Epidermal melanocyte (primary cell): ENCODE measurements around the gene SMIM36.
"Not testable (repeated sequence)": the region's sequence is repeated elsewhere in the genome, so short reads cannot be mapped to it uniquely, and the experiment has no call there.

Source experiments
- DNase-seq: peaks from one replicate; pipeline ENCODE4 v3.0.0; 2011; ENCODE audit warnings: low spot score; ENCODE audit not compliant: insufficient read length

The SMIM36 gene

DNA sequence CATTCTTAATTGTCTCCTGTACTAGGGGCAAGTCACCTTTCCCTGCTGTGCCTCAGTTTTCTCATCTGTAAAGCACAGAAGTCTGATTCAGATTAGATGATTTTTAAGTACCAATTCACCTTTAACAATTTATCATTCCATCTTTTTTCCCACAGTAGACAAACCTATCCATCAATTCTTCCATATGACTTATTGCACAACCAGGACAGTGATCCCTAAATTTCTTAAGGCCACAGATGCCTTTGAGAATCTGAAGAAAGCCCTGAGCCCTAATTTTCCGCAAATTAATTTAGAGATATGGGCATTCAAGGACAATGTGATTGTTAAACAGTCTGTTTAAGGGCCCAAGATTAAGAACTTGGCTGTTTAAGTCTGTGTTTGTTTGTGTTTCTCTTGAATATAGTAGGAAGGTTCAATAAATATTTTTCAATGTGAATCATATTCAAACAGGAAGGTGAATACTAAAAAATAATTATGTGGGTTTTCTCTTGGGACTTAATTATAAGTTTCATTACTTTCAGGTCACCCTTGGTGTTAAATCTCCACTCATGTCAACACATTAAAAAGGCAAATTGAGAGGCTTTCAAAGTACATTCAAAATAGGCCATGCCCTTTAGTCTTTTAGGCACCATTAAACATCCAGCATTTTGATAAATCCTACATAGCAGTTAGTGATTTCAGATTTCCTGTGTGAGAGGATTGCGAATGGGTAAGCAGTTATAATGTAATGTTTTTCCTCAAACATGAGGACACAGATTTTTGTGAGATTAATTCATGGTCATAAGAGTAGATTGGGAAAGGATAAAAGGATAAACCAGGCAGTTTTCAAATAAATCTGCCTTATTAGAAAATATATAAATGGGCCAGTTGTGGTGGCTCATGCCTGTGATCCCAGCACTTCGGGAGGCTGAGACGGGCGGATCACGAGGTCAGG is 54.7 kb downstream of the SMIM36 start:
- no peak for DNase-seq

DNA sequence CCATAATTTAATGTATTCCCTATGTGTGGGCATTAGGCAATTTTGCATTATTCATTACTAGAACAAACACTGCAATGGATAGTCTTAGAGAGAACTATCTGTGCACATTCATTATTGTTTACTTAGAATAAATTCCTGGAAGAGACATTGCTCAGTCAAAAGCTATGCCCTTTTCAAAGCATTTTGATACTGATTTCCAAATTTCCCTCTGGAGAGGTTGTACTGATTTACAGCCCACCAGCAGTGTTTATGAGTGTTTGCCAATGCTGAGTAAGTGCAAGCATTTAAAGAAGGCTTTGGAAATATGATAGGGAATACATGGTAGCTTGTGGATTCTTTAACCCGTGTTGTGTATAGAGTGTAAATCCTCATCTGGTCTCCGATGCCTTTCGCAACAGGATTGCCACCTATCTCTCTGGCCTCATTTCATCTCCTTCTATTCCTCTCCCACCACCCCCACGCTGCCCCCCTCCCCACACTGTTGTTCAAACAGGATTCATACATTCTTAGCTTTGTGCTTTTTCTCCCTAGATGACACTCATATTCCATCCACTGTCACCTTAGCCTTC is 56.3 kb downstream of the SMIM36 start:
- DNase-seq, result no peak

DNA sequence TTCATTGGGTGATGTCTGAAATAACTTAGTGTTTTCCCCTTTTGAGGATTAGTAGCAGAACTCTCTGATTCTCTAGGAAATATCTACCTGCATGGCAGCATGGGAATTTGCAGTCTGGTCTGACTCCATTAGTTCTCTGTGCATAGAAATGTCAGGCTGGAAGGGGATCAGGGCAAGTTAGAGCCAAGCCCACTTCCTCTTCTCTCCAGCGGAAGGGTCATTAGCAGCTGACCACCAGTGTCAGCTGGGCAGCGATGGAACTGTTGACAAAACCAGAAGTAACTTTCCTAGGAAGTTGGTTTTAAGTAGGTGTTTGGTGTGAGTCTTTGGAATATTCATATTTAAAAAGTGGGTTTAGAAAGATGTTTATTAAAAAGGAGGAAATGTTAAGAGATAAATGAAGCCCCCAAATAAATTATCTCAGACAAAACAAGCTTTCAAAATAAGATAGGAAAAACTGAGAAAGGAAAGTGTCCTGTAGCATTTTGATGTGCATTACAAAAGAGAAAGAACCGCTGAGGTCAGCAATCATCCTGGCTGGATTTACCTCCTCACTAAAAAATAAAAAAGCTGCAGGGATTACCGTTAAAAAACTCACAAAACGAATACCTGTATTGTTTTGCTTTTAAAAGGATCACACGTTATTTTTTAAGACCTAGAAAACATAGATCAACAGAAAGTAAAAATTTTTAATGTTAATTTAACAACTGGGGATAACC is 57.3 kb downstream of the SMIM36 start:
- no peak for DNase-seq

DNA sequence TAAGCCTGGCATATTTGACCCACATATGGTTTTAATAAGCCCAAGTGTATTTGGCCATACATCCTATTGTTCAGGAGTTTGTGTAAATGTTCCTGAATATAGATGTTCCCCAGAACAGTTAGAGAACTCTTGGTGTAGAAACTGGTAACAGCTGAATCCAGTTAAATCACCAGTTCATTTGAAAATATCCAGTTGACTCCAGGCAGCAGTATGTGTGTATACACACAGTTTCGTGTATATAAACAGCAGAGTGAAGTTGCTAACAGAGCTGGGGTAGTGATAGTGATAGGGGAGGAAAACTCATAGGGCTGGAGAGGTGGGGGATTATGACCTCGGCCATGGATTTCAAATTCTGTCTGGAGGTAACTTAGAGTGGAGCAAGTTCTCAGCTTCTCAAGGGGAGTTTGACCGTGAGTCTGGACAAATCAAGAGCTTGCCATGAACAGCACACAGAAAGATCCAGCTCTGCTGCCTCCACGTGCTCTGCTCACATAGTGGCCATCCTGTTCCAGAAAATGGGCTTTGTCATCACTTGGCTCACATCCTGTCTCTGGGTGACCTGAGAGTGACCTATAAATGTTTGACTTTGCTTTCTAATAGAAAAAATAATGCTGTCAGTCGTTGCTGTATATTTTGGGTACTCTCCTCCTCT is 59.0 kb downstream of the SMIM36 start:
- no peak for DNase-seq

DNA sequence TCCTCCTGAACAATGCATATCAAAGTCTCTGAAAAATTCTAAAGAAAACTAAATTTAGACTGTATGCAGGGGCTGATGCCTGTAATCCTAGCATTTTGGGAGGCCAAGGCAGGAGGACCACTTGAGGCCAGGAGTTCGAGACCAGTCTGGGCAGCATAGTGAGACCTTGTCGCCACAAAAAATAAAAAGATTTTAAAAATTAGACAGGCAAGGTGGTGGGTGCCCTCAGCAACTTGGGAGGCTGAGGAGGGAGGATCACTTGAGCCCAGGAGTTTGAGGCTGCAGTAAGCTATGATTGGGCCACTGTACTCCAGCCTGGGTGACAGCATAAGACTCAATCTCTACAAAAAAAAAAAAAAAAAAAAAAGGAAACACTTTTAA is 59.5 kb downstream of the SMIM36 start:
- DNase-seq, result no peak

DNA sequence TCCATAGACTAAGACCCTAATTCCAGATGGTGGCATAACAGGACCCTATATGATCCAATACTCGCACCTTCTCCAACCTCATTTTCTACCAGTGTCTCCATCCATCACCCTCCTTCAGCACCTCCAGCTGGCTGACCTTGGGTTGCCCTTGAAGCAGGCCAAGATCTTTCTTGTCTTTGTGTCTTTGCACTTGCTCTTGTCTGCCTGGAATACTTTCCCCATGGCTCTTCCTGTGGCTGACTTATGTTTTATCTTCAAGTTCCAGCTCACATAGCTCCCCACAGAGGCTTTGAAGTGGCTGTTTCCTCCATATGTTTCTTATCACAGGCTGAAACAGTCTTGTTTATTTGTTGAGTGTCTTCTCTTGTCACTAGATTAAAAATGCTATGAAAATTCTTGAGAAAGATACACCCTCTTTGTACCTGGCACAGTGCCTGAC is 60.0 kb downstream of the SMIM36 start:
- no peak for DNase-seq

DNA sequence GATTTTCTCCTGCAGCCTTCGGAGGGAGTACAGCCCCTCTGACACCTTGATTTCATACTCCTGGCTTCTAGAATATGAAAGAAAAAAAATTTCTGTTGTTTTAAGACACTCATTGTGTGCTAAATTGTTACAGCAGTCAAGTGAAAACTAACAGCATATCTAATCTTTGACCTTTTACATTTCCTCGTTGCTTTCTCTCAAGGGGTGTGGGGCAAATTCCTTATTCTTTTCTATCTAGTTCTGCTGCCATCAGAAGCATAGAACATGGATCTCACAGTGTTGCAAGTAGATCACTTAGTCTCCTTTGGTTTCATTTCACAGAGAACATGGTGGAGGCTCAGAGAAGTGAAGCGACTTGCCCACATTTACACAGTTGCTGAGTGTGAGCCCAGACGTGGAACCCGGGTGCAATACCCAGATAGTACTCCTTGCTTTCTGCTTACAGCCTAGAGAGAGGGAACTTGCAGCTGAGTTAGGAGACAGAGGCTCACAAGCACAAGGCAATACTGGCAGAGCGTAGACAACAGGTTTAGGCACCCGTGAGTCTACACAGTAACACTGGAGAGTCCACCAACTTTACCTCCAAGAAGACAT is 60.9 kb downstream of the SMIM36 start:
- DNase-seq, result no peak

DNA sequence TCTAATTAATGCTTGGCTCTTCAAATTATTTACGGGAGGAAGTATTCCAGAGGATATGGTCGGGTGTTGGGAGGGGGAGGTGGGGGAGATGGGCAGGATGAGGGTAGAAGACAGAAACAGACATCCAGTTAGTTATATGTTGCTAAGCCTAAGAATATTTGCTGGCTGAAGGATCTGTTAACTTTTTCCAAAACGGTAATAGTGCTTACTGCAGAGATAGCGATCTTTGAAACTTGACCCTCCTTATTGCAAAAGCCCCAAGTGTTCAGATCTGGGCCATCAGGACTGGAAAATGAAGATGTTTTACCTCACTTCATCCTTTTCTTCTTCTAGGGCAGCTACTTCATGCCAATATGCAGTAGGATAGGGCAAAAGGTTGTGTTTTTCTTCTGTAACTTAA is 62.6 kb downstream of the SMIM36 start:
- DNase-seq, result no peak

DNA sequence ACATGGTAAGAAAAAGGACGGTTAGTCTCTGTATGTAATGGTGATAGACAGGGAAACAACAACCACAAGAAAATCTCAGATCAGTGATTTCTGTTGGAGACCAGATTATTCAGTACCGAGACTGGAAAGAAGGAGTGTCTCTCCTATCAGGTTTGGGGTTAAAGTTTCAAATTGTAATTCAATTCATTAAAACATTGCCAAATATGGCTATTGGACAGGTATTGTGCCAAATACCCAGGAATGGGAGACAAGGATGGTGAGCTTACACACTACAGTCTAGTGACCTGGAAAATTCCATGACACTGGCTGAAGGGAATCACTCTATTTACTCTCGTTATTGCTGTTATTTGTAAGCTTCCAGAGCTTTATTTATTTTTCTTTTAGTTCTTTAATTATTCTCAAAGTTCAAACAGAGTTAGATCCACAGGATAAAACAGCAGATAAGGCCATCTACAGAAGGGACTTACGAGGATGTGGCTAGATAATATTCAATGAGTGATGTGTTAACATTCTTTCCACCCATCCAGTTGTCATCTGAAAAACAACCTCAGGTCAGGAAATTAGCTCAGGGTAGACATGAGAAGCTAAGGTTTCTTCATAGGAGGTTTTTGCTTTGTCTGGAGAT is 64.6 kb downstream of the SMIM36 start:
- no peak for DNase-seq

DNA sequence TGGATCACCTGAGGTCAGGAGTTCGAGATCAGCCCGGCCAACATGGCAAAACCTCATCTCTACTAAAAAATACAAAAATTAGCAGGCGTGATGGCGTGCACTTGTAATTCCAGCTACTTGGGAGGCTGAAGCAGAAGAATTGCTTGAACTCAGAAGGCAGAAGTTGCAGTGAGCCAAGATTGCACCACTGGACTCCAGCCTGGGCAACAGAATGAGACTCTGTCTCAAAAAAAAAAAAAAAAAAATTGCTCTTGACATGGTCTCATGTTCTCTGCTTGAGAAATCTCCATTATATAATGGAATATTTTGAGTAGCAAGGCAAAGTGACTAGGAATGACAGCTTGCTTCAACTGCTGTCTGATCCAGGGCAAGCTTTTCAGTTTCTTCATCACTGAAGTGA is 65.2 kb downstream of the SMIM36 start:
- DNase-seq, result not testable (repeated sequence)

DNA sequence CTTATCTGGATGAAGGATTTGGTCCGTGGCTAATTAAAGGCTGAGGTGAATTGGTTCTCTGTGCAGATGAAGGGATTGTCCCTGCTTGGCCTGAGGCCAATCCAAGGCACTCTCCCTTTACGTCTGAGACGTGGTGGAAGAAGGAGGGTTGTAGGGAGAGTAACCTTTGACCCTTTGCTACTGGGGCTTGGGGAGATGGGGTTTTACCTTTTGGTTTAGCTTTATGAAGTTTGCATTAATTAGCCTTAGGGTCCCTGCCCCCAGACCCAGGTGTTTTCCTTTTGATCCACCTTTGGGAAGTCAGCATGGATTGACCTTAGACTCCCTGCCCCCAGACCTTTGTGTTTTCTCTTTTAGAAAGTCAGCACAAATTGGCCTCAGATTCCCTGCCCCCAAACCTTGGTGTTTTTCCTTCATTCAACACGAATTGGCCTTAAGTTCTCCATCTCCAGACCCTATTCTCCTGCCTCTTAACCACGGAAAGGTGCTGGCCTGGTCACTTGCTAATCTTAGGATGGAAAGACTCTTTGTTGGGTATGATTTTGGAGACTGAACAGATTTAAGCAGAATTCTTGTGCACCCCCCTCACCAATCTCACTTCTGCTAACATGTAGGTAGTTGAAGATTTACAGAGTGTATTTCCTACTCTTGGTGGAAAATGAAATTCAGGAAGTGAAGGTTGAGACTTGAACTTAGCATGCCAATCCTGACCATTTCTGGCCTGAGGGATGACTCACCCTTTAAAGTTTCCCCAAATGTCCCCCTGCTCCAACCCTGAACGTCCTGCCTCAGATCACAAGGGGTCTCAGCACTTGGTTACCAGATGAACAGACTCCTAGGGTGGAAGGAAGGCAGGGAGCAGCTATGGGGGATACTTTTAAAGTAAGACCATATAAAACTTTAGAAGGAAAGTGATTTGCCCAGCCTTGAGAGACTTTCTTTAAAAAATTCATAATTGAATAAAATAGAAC is 66.5 kb downstream of the SMIM36 start:
- DNase-seq, result no peak

DNA sequence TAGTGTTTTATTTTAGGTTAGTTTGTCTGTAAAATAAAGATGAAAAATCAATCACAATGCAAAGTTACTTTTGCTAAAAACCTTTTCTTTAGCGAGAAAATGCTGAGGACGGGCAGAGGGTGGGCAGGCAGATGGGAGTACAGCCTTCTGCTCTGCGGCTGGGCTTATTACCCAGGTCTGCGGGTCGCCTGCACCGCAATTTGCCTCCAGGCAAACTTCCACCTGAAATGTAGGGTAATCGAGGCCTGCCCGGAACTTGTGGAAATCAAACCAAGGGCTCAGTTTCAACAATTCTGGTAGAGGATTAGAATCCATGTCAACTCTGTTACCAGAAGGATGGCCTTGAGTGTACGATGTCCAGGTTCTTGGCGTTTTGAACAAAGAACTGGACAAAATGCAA is 67.3 kb downstream of the SMIM36 start:
- DNase-seq, result no peak

DNA sequence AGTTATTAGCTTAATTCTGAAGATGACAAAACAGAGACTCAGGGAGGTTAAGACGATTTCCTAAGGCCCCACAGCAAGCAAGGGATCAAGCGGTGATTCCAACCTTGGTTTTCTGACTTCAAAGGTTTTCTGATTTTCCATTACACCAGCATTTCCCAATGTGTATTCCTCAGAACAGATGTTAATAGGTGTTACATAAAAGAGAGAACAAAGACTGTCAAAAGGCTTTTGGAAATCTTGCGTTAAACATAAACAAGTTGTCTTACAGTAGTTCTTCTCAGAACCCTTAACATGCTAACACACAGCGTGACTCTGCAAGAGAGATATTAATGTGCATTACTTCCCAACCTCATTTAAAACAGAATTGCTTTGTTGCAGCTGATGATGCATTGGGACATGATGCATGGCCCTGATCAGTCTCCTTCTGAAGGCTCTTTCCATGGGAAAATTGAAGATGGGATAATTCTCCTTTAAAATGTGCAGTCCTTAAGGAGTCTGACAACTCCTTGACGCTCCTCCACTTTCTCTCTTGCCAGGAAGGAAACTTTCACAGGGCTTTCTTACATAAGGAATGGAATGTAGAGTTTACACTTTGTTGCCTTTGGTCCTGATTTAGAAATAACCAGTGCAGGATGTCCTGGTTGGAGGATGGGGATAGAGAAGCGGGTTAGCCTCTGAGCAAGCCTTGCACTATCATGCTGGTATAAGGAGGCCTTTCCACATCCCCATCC is 68.1 kb downstream of the SMIM36 start:
- no peak for DNase-seq

DNA sequence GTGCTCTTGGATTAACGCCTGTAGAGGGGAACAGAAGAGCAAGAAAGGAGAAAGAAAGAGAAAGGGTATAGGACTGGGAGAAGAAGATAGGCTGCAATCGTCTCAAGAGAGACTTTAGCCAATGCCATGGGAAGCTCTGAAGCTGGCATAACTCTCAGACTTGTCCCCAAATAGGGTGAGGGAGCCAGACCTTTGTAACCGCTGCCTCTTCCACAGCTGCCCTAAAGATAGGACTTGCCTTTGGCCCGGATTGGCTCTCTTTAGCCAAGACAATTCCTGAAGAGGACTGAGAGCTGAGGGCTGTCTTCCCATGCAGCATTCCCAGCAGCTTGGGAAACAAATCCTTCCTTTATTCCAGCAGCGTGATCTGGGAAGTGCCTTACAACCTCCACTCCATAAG is 68.8 kb downstream of the SMIM36 start:
- DNase-seq, result no peak

DNA sequence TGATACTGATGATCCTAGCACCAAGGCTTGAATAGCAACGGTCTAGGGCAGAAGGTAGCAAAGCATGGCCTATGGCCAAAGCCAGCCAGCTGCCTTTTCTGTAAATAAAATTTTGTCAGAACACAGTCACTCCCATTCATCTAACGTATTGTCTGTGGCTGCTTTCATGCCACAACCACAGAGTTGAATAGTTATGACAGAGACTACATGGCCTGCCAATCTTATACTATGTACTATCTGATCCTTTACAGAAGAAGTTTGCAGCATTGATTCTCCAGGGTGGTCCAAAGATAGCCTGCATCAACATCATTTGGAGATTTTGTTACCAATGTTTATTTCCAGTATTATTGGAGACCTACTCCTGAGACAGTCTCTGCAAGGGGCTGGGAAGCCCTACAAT is 69.7 kb downstream of the SMIM36 start:
- DNase-seq, result no peak

DNA sequence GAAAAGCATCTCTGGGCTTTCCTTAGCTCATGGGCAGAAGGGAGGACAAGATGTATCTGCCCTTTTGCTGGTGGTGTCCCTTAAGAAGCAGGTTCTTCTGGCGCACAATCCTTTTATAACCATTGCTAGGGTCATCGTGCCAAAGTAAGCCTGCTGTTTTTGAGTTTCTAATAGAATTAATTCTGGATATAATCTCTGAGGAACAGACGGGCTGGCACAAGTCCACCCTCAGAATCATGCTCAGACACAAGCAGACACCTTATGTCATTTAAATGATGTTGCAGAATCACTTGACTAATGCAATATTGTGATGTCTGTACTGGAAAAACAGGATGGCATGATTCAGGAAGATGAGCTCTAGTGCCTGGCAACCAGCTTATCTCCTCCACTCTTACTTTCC is 70.9 kb downstream of the SMIM36 start:
- DNase-seq, result no peak

DNA sequence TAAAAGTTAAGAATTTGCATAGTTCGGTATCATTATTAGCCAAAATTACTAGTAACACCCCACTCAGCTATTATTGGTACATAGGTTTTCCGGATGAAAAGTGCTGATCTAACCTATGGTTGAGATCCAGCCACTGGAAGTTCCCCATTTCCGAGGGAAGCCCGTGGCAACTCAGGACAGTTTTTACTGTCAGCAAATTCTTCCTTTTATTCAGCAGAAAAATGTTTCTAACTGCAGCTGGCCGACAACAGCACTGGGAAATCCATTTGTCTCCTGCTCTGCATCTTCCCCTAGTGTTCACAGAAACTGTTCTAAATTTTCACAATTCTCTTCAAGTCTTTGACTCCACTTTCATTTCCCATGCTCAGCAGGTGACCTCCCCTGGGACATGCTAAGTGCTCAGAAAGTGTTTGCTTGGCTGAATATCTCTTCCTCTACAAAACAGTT is 74.1 kb downstream of the SMIM36 start:
- no peak for DNase-seq

DNA sequence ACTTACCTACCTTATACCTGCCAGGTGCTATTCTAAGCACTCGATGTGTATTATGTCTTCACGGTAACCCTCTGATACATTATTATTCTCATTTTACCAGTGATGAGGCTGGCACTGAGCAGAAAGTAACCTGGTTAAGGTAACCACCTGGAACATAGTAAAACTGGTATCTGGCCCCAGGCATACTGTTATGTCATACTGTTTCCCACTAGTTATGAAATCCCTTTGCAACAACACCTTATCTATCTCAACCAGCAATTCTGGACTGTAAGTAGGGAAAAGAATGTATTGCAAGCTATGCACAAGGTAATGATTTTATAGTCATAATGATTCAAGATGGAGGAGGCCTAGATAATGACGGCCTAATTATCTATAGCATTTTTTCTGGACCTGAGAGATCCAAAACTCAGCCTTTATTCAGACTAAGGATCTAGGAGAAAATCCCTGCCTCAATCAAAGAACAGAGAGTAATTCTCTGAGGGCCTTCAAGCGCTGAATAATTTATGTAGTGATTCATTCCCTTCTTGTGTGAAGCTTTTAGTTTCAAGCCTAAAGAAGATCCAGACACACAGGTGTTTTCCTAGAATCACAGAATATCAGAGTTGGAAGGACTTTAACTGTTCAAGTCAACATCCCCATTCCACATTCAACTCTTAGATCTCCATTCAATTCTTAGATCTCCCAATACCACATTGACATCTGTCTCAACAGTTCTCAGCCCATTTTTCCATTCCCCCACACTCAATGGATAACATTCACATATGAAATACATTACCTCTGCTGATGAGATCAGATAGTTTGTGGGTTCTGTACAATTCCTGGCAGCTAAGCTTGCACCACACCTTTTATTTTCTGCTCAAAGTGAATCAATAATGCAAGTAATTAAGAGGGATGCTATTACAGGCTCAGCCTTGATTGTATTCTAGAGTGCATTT is 74.8 kb downstream of the SMIM36 start:
- no peak for DNase-seq
